ENCODE measurements around the gene TNFRSF14. TPM values are rescaled to one million over a fixed set of nuclear protein-coding genes. Genes with fewer than 3 reads are reported as not detected.

TNFRSF14 gene
- total and polyA plus RNA-seq, 2 experiments from 2014 or later, result not detected

DNA sequence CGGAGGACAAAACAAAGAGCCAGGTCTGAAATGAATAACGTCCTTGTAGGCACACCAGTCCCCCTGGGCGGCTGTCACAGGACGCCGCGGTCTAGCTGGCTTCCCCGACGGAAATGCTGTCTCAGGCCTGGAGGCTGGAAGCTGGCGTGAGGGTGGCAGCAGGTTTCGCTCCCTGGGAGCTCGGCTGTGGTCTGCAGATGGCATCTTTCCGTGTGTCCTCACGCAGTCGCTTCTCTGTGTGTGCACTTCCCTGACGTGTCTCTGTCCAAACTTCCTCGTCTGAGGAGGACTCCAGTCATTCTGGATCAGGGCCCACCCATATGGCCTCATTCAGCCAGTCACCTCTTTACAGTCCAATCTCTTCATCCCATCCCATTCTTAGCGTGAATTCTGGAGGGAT, 14.2 kb downstream of the TNFRSF14 start (continued):
- TF ChIP-seq, protein P1, sequence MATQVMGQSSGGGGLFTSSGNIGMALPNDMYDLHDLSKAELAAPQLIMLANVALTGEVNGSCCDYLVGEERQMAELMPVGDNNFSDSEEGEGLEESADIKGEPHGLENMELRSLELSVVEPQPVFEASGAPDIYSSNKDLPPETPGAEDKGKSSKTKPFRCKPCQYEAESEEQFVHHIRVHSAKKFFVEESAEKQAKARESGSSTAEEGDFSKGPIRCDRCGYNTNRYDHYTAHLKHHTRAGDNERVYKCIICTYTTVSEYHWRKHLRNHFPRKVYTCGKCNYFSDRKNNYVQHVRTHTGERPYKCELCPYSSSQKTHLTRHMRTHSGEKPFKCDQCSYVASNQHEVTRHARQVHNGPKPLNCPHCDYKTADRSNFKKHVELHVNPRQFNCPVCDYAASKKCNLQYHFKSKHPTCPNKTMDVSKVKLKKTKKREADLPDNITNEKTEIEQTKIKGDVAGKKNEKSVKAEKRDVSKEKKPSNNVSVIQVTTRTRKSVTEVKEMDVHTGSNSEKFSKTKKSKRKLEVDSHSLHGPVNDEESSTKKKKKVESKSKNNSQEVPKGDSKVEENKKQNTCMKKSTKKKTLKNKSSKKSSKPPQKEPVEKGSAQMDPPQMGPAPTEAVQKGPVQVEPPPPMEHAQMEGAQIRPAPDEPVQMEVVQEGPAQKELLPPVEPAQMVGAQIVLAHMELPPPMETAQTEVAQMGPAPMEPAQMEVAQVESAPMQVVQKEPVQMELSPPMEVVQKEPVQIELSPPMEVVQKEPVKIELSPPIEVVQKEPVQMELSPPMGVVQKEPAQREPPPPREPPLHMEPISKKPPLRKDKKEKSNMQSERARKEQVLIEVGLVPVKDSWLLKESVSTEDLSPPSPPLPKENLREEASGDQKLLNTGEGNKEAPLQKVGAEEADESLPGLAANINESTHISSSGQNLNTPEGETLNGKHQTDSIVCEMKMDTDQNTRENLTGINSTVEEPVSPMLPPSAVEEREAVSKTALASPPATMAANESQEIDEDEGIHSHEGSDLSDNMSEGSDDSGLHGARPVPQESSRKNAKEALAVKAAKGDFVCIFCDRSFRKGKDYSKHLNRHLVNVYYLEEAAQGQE (IDR thresholded peaks at IDR 0.05; ENCODE audit: unreplicated experiment), result no peak
- no peak for TF ChIP-seq POLR2AphosphoS5 (IDR thresholded peaks at IDR 0.05; ENCODE audit: low read depth)
- no peak for TF ChIP-seq EZH2 (IDR thresholded peaks at IDR 0.05; ENCODE audit: low read depth, unreplicated experiment)
- TF ChIP-seq STAT1 (IDR thresholded peaks at IDR 0.05; ENCODE audit: unreplicated experiment), result no peak
- no peak for TF ChIP-seq EZH2phosphoT487 (IDR thresholded peaks at IDR 0.05; ENCODE audit: unreplicated experiment)

DNA sequence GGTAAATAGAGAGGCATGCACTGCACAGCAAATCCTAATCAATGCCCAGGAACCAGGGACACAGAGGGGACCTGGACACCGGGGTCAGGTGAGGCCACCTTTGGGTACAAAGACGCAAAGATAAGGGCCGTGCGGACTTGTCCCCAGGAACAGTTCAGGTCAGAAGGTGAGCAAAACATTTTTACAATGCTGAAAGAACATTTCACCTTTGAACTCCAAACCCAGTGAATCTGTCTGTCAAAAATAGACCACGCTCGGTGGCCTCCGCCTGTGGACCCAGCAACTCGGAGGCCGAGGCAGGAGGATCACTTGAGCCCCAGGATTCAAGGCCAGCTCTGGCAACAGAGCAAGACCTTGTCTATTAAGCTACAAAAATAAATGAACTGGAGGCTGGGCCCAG, 15.2 kb downstream of the TNFRSF14 start:
- Mint-ChIP-seq H3K4me3 (no peak overlapping the region), H3K9me3 (peaks cover 13% of the 10 kb centered on the region), H3K4me1 (no peaks in the 10 kb centered on the region), H3K27ac (no peak overlapping the region), H3K27me3 (ENCODE audit: insufficient read depth, low read depth, poor library complexity) (peaks cover 4% of the 10 kb centered on the region), H3K36me3 (ENCODE audit: low read depth) (no peaks in the 10 kb centered on the region)
- H3K79me2 ChIP-seq (replicated peaks; ENCODE audit: insufficient read depth), result no peaks in the 10 kb centered on the region
- no peak overlapping the region for H3K27ac ChIP-seq (ENCODE audit: low read depth)
- no peak overlapping the region for H3K4me3 ChIP-seq
- ATAC-seq (no peak), DNase-seq (ENCODE audit: low spot score) (no peak)
- 0 out of 2 replicates have a peak, but pooled peaks cover 5% of the 10 kb centered on the region for H3K9me2 ChIP-seq (ENCODE audit: insufficient read depth)
- no peak for TF ChIP-seq STAT1 (IDR thresholded peaks at IDR 0.05; ENCODE audit: unreplicated experiment)
- TF ChIP-seq, protein P2, sequence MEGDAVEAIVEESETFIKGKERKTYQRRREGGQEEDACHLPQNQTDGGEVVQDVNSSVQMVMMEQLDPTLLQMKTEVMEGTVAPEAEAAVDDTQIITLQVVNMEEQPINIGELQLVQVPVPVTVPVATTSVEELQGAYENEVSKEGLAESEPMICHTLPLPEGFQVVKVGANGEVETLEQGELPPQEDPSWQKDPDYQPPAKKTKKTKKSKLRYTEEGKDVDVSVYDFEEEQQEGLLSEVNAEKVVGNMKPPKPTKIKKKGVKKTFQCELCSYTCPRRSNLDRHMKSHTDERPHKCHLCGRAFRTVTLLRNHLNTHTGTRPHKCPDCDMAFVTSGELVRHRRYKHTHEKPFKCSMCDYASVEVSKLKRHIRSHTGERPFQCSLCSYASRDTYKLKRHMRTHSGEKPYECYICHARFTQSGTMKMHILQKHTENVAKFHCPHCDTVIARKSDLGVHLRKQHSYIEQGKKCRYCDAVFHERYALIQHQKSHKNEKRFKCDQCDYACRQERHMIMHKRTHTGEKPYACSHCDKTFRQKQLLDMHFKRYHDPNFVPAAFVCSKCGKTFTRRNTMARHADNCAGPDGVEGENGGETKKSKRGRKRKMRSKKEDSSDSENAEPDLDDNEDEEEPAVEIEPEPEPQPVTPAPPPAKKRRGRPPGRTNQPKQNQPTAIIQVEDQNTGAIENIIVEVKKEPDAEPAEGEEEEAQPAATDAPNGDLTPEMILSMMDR (conservative IDR thresholded peaks at IDR 0.05; ENCODE audit: low read depth in 2 of 2), result no peak
- TF ChIP-seq ZNF331 (CRISPR knock-in tag; IDR thresholded peaks at IDR 0.05; ENCODE audit: low read depth), result no peak
- no peak for TF ChIP-seq NANOG (IDR thresholded peaks at IDR 0.05; ENCODE audit: borderline replicate concordance)
- no peak for TF ChIP-seq CREB1 (CRISPR knock-in tag; IDR thresholded peaks at IDR 0.05; ENCODE audit: low read depth)
- TF ChIP-seq, protein P1 (IDR thresholded peaks at IDR 0.05; ENCODE audit: unreplicated experiment), result no peak
- TF ChIP-seq JUNB (IDR thresholded peaks at IDR 0.05; ENCODE audit: unreplicated experiment), result no peak
- no peaks in the 10 kb centered on the region for H3F3A ChIP-seq (replicated peaks; ENCODE audit: low read depth)
- no peaks in the 10 kb centered on the region for H3K36me3 ChIP-seq (ENCODE audit: insufficient read depth)
- no peaks in the 10 kb centered on the region for H4K20me1 ChIP-seq (replicated peaks; ENCODE audit: insufficient read depth)
- no peaks in the 10 kb centered on the region for H3K4me1 ChIP-seq (ENCODE audit: insufficient read depth)
- H3K27me3 ChIP-seq (ENCODE audit: insufficient read depth), result no peaks in the 10 kb centered on the region
- no peak overlapping the region for H2AFZ ChIP-seq
- no peak overlapping the region for H3K4me2 ChIP-seq
